NB4 (cell line): ENCODE measurements around the gene AP1G1.

Source experiments
- DNase-seq: peaks from one replicate; pipeline ENCODE4 v3.0.0; 2010; ENCODE audit warnings: low read depth
- H3K4me3 ChIP-seq: one replicate; pipeline ENCODE4 v1.5.1; 2011; ENCODE audit warnings: mild to moderate bottlenecking, low read depth, low read length, moderate library complexity
- CTCF ChIP-seq: IDR thresholded peaks from one replicate; pipeline ENCODE4 v1.5.1; 2012; ENCODE audit warnings: low read depth, low read length
- MAX ChIP-seq: IDR thresholded peaks from 2 replicates; pipeline ENCODE4 v1.6.1; 2011; ENCODE audit warnings: low read depth, low read length
- MYC ChIP-seq: IDR thresholded peaks from 2 replicates; pipeline ENCODE4 v1.6.1; 2011; ENCODE audit warnings: low read depth, low read length
- POLR2A ChIP-seq: IDR thresholded peaks from 2 replicates; pipeline ENCODE4 v1.6.1; 2011; ENCODE audit warnings: mild to moderate bottlenecking; ENCODE audit not compliant: insufficient read length; ENCODE audit errors: extremely low read depth

AP1G1 gene

GRCh38 chr16:71754108-71754507, 54.5 kb downstream of the AP1G1 start:
- TF ChIP-seq CTCF (no peak), POLR2A (no peak), MAX (no peak), MYC (no peak)
- no peak overlapping the region for H3K4me3 ChIP-seq
- no peak for DNase-seq

GRCh38 chr16:71748226-71748625, 60.4 kb downstream of the AP1G1 start:
- H3K4me3 ChIP-seq: no peak overlapping the region
- no peak for TF ChIP-seq MAX
- TF ChIP-seq CTCF: no peak
- no peak for TF ChIP-seq POLR2A
- no peak for TF ChIP-seq MYC
- DNase-seq: no peak

- TF ChIP-seq POLR2A (no peak), CTCF (peak; percentile 77)
- no peak overlapping the region for H3K4me3 ChIP-seq
- DNase-seq: peak; percentile 61
These were observed 62.1 kb downstream of the AP1G1 start for GRCh38 chr16:71746442-71747046.

GRCh38 chr16:71738855-71739254, 69.8 kb downstream of the AP1G1 start:
- no peak overlapping the region for H3K4me3 ChIP-seq
- TF ChIP-seq POLR2A (no peak), MYC (no peak), CTCF (no peak), MAX (no peak)
- no peak for DNase-seq

- no peak for DNase-seq
- no peak overlapping the region for H3K4me3 ChIP-seq
- no peak for TF ChIP-seq CTCF
These were observed 71.1 kb downstream of the AP1G1 start for GRCh38 chr16:71737501-71737900.

- DNase-seq: no peak
- TF ChIP-seq MAX (no peak), CTCF (no peak)
These were observed 74.1 kb downstream of the AP1G1 start for GRCh38 chr16:71734511-71734910.

More at GRCh38 chr16:71734511-71734910, 74.1 kb downstream of the AP1G1 start:
- H3K4me3 ChIP-seq: no peak overlapping the region
